Activated CD4-positive, alpha-beta T cell treated with anti-CD3 and anti-CD28 coated beads, Interleukin-2, amount 50 U/mL, for 4 hours (primary cell): ENCODE measurements around the gene TWIST2.

Experiments
- DNase-seq, 2 experiments: peaks; one replicate each; pipeline ENCODE4 v3.0.0-alpha.2; 2020

Gene TWIST2

DNA sequence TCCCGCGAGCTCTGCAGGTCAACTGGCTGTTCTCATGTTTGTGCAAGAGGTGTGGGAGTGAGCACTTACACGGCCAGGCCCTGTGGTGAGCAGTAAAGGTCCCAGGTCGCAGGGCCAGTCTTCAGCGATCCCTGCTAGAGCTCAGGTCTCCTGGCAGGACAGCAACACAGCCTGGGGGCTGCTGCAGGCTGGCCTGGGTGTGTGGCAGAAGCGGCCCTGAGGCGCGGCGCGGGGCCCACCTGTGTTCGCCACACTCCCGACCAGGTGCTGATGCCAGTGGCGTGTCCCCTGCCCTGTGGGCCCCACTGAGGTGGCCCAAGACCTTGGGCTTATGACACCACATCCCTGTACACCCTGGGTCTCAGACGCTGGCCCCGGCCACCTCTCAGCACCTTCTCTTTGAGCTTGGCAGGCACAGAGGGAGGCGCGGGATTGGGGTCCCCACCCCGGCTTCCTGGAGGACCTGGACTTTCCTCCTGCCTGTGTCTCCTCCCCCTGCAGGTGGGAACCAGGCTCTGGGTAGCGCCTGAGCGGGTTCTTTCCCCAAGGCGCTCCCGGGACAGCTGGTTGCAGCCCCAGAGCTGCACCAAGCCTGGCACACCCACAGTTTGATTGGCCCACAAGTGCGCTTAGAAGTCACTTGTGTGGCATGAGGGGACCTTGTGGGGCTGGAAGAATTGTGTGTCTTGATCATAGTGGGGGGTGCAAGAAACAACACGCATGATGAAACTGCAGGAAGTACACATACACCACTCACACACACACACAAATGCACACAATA is 59.2 kb downstream of the TWIST2 start:
- DNase-seq, result no peak

DNA sequence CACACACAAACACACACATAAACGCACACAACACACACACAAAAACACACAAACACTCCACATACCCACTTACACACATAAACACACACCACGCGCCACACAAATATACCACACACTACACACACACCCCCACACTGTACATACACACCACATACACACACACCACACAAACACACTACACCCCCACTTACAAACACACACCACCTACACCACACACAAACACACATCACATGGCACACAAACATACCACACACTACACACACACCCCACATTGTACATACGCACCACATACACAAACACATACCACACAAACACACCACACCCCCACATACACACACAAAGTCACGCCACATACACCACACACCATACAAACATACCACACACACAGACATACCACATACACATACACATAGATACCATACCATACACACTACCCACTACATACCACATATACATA is 59.9 kb downstream of the TWIST2 start:
- DNase-seq, result no peak

DNA sequence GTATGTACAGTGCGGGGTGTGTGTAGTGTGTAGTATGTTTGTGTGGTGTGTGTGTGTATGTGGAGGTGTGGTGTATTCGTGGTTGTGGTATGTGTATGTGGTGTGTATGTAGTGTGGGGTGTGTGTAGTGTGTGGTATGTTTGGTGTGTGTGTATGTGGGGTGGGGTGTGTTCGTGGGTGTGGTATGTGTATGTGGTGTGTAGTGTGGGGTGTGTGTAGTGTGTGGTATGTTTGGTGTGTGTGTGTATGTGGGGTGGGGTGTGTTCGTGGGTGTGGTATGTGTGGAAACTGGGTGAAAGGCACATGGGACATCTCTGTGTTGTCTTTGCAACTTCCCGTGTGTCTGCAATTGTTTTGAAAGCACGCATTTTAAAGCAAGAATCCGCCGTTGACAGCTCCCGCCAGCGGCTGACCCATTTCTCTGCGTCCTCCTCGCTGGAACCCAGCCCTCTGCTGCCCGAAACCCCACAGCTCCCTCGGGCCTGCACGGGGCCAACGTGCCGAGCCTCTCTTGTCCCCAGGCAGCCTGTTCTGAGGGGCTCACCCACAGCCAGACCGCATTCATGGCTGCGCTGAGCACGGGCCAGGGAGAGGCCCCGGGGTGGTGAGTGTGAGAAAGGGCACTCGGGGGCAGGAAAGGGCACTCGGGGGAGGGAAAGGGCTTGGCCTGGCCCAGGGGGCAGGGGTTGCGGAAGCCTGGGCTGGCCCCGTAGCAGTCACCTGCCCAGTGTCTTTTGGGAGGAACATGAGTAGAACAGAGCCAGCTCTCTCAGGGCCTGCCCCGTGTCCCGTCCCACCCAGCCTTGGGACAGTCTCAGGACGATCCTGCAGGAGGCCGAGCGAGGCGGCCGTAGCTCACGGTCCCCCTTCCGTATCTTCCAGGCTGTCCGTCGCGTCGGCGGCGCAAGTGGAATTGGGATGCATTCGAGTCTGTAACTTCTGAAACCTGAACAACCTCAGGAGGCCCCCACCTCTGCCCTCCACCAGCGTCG is 61.4 kb downstream of the TWIST2 start:
- DNase-seq, result no peak

DNA sequence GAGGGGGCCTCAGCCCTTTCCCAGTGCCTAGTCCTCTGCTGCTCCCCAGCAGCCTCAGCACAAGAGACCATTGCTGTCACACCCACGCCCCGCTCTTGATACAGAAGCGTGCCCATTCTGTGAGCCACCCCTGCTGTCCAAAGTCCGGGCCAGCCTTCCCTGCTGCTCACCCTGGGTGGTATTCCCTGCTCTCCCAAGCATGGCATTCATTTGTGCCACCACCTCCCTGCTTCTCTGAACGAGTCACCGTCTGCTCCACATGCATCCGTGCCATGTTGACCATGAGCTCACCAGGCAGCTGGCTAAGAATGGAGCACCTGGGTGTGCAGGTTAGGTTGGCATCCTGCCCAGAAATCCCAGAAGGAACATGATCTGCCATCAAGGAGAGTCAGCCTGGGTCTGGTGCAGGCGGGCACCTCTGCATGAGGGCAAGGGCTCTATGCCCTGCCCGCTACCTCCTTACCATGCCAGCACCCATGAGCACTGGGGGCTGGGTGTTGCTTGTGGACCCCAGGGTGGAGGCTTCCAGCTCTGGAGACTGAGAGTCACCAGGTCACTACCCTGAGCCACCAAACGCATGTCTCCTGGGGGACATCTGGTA is 63.0 kb downstream of the TWIST2 start:
- no peak for DNase-seq

DNA sequence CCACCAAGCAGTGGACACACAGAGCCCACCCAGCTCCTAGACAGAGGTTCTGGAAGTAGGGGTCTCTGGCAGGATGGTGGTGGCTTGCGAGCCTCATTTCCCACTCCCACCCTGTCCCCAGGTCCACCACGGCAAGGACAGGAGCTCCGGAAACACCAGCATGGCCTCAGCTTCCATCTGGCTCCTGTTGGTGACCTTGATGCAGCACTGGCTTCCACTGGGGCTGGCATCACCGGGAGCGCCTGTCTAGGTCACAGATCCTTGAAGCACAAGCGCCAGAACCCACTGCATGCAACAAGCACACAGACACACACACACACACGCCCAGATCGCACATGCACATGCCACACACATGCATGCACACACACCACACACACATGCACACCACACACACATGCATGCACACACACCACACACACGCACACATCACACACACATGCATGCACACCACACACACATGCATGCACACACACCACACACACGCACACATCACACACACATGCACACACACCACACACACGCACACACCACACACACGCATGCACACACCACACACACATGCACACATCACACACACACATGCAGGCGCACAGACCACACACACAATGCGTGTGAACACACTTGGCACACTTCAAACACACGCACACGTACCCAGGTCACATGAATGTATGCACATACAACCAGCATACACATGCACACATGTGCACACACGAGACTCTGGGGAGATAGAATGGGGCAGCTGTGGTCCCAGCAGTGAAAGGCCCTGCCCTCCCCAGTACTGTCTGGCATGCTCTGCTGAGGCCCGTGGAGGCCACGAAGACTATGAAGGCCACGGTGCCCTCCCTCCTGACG is 63.7 kb downstream of the TWIST2 start:
- no peak for DNase-seq

DNA sequence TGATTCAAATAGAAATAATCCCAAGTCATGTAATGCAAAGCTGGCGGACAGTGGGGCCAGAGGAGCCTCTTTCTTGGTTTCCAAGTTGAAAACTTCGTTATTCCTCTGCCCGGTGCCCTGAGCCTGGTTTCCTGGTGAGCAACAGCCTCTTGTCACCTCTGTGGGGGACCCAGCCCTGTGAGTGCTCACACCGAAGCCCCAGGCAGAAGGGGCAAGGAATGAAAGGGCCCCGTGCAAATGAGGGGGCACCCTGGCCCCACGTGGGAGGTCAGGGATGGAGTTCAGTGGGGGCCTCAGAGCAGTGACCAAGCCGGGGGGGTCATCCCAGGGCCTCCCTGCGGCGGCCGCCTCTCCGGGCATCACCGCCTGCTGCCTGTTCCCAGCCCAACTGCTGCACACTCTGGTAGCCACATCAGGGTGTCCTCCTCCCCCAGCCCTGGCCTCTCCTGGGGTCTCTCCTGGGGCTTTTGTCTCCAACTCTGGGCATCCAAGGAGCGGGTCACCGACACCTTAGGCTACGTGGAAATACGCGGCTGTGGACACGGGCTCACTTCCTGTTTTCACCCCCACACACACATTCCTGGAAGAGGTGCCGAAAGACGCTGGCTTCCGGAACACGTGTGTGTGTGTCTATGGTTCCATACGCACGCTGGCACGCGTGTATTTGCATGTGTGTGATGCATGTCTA is 64.5 kb downstream of the TWIST2 start:
- DNase-seq, result no peak

DNA sequence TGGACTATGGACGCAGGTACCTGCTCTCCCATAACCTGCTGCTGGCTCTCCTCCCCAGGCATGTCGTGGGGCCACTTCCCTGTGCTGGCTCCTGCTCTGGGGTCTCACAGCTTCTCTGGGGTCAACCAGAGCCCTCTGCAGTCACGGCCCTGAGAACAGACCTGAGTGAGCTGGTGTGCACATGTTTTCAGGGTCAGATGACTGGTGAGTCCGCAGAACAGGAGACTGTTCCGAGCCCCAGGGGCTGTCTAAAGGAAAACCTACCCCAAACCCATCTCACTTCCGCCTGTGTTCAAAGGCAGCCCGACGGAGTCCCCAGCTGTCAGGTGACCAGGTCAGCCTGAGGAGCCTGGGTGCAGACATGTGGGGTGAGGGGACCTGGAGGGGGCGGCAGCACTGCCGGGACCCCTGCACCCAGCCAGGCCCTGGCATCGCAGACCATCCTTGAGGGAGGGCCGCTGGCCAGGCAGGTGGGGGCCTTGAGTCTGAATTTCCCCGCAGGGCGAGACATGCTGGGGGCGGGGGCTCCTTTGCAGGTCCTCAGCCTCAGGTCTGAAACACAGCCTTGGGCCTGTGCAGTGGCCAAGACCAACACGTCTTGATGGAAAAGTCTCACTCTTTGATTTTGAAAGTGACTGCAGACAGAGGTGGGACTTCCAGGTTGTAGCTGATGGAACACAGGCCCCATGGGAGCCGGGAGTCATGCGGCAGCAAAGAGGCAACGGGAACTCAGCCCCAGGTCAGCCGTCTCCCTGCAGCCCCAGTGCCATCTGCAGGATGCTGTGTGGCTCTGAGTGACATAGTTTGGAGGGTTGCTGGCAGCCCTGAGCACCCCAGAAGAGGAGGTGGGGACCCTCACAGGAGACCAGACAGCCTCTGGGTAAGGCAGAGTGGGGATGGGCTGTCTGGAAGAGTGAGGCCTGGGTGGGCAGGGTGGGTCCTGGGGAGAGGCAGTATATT is 65.3 kb downstream of the TWIST2 start:
- no peak for DNase-seq

DNA sequence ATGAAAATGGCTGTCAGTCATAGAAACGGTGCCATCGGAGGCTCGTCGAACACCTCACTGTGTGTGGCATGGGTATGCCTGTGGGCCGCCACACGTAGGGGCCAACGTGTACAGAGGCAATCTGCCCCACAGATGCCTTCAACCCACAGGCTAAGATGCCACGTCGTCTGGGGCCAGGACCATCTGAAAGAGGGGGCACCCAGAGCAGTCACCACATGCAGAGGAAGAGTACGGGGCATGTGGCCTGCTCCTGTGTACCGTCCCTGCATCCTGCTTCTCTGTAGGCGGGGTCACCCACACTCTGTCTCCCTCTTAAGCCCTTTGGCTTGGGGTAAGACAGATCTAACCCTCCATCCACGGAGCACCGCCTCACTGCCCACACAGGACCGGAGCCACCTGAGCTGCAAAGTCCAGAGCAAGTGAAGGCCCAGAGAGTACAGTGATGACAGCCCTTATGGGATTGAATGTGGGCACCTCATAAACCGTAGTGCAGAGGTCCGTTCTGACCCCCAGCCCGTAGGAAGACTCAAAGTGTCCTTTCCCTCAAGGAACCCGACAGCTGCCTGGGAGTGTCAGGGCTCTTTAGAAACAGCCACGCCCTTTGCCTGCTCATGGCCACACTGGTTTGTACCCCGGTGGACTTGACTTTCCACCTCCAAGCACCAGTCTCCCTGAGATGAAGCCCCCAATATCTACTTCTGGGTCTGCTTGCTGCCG is 66.2 kb downstream of the TWIST2 start:
- no peak for DNase-seq

DNA sequence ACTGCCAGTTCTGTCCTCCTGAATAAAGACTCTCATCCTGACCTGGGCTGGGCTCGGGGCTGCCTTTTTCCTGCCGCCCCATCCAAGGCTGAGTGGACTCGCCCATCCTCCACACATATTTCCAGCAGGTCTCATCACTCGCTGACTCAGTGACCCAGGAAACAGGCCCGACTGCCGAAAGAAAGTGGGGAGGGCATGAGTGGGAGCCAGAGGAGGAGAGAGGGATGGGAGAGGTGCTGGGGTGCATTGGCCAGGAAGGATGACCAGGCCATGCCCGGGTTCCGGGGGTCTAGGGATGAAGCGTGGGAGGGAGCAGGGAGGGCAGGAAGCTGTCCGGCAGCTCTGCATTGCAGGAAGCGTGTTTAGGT is 66.7 kb downstream of the TWIST2 start:
- DNase-seq, result no peak

DNA sequence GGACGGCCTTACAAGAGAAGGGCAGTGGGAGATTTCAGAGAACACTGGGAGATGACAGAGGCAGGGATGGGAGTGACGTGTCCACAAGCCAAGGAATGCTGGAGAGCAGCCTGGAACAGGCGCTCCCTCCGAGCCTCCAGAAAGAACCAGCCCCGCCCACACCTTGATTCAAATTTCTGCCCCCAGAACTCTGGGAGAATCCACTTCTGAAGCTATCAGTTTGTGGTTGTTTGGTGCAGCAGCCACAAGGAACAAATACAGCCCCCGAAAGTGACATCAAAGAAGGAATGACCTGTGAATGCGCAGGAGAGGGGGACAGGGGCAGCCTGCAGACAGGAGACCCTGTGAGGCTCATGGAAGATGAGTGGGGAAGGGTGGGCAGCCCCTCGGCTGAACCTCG is 67.3 kb downstream of the TWIST2 start:
- DNase-seq, result no peak

DNA sequence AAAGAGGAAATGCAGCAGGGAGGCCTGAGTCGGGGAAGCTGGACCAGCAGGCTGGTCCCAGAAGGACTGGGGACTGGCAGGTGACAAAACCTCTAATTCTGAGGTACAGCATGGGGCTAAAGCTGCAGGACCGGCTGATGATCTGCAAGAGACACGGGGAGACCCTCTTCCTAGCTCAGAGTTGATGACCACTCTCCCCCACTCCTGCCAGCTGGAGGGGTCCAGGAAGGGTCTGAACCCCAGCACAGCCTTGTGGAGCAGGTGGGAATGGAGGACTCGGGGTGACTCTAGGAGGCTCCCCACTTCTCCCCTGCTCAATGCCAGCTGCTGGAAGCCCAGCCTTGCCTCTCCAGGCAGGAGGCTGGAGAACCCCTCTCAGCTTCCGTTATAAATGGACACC is 67.7 kb downstream of the TWIST2 start:
- no peak for DNase-seq

DNA sequence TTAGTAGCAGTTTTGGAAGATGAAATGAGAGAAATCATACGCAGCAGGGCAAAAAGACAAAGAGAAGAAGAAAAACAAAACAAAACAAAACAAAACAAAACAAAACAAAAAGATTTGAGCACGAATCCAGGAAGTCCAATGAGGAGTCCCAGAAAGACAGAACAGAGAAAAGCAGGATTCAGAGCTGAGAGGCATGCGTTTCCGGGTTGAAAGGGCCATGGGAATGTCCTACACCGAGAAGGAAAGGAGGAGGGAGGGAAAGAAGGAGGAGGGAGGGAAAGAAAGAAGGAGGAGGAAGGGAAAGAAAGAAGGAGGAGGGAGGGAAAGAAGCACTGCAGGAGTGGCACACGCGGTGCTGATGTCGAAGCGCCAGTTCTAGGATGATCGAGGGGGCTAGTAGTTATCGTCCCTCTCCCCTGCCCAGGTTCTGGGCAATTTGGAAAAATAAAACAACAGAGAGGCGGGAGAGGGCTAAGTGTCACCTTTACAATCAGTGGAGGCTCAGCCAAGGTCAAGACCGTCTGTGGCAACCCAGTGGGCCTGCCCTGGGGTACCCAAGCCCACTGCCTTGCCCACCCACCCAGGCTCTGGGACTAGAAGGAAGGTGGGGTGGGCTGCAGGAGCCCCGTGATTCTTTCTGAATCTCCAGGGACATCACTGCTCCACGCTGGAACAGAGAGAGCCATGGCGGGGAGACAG is 68.4 kb downstream of the TWIST2 start:
- no peak for DNase-seq

DNA sequence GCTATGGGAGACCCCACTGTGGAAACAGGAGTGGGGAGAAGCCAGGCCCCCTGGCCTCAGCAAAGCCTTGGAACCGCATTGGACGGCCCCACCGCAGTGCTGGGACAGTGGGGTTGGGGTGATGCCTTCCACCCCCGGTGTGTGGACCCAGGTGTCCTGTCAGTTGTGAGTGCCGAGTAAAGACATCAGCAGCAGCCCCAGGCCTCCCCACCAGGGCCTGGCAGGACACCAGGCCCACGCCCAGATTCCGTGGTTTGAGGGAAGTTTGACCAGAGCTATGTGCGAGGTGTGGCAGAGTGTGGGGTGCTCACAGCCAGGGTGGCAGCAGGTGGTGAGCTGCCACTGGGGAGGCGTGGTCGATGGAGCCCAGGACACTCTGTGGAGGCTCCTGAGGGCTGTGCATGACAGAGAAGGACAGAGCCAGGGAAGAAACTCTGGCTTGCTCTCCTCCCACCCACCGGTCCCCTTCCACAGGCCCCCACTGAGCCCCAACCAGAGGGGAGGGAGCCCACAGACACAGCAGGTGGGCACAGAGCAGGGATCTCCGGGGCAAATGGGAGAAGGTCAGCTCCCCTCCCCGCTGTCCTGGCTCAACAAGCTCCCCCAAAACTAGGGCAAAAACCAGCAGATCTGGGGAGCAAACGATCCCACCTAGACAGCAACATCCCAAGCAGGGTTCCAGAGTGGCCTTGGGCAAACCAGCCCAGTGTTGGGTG is 69.1 kb downstream of the TWIST2 start:
- DNase-seq, result no peak

DNA sequence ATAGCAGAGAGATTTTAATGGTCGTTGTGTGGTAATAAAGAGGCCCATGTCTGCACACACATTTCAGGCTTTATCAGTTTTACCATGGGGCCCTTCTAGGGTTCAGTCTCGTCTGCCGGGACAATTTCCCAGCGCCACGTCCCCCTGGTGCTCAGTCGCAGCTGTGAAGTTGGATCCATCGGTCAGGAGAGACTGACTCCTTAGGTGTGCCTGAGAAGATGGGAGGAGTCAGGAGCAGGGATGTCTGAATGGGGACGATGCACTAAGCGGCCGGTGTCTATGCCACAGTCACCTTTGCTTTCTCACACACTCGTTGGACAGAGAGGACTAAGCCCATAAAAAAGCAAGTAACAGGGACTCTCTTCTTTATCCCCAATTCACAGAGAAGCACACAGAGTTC is 71.4 kb downstream of the TWIST2 start:
- DNase-seq, result no peak

DNA sequence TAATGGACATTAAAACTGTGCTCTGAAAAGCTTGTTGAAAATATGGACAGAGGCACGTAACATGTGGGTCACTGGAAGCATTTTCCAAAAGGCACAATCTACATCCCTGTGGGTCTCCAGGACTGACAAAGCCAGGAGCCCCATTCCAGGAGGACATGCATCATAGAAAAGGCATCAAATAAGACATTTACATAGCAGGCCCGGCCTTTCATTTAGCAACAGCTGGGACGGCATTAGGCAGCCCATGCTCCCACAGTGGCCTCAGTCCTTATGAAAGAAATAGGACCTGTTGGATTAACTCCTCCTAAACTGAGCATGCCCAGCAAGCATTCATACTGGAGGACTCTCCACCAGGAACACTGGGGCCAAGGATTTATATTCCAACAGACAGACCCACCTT is 72.2 kb downstream of the TWIST2 start:
- DNase-seq, result no peak

DNA sequence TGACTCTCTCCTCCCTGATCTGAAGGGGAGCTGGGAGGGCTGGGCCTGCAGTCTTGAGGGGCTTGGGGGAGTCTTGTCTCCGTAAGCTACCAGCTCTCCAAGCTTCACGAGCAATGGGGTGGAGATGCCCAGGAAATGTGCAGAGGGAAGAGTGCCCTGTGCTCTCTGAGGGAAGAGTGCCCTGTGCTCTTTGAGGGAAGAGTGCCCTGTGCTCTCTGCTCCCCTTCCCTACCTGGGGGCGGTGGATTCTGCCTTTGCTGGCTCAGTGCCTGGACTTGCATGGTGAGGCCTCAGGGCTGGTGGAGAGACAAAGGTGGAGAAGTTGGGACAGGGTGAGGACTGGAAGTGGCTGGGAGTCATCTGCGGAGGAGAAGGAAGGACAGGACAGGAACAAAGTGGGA is 72.7 kb downstream of the TWIST2 start:
- DNase-seq, result no peak

DNA sequence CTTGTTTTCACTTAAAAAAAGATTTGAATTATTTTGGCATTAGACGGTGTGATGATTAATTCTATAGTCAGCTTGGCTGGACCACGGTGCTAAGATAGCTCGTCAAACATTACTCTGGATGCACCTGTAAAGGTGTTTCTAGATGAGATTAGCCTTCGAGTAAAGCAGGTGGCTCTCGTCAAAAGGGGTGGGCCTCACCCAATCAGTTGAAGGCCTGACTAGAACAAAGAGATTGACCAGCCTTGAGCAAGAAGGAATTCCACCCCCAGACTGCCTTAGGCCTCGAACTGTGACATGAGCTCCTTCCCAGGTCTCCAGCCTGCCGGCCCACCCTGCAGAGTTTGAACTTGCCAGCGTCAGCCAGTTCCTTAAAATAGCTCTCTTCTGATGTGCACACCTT is 73.4 kb downstream of the TWIST2 start:
- DNase-seq, result no peak

DNA sequence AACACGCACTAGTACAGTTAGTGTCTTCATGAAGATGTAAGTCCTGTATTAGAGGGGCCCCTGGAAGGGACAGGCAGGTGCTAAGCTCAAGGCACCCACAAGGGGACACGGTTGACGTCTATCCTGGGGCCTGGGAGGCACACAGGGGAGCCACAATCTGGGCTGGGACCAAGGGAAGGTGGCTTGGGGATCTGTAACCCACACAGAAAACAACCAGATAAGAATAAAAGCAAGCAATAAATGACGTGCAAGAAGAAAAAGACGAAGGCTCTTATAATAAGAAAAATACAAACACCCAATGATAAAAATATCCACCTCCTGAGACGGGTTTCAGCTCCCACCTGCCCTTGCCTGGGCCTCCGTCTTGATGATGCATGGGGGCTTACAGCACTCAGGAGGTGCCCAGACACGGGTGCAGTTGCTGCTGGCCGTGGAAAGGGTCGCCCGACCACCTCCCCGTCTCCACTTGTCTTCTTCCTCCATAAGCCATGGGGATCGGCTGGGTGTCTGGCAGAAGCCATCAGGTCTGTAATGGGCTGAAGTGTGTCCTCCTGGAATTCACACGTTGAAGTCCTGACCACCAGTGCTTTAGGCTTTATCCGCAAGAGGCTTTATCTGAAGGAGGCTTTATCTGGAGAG is 73.9 kb downstream of the TWIST2 start:
- no peak for DNase-seq
